SK-N-SH (cell line): Measurements from ENCODE around the gene PCNX1.

Experiments used
- EP300 ChIP-seq, 2 experiments: IDR thresholded peaks; 2 replicates each; pipeline versions ENCODE4 v1.4.0 to v1.6.1; 2012; ENCODE audit warnings: borderline replicate concordance in 1 of 2, low read depth in 1 of 2, low read length in 1 of 2
- FOXJ3 ChIP-seq: sonication (generic); formaldehyde crosslinking; IDR thresholded peaks from 2 replicates; pipeline ENCODE4 v1.5.1; 2020; ENCODE audit warnings: mild to moderate bottlenecking, missing genetic modification reagents
- JUND ChIP-seq: IDR thresholded peaks from 2 replicates; pipeline ENCODE4 v1.4.0; 2012
- MEF2A ChIP-seq: IDR thresholded peaks from 2 replicates; pipeline ENCODE4 v1.4.0; 2012; ENCODE audit warnings: low read depth, borderline replicate concordance
- NRF1 ChIP-seq: IDR thresholded peaks from 2 replicates; pipeline ENCODE4 v1.6.1; 2012; ENCODE audit warnings: low read depth, mild to moderate bottlenecking, low read length
- POLR2AphosphoS5 ChIP-seq: IDR thresholded peaks from 2 replicates; pipeline ENCODE4 v1.6.1; 2012; ENCODE audit warnings: low read depth, low read length
- RAD21 ChIP-seq: IDR thresholded peaks from 2 replicates; pipeline ENCODE4 v1.6.1; 2012; ENCODE audit warnings: mild to moderate bottlenecking, low read length
- TEAD4 ChIP-seq: IDR thresholded peaks from 2 replicates; pipeline ENCODE4 v1.4.0; 2012; ENCODE audit warnings: mild to moderate bottlenecking, borderline replicate concordance; ENCODE audit not compliant: insufficient read depth
- TF ChIP-seq, protein P1 (sequence below): fragments of 200-600 bp; sonication (generic); IDR thresholded peaks from 2 replicates; pipeline ENCODE4 v1.6.1; 2017; ENCODE audit warnings: antibody characterized with exemption, mild to moderate bottlenecking, moderate library complexity
- TF ChIP-seq, protein P2 (sequence below): IDR thresholded peaks from 2 replicates; pipeline ENCODE4 v1.6.1; 2012; ENCODE audit warnings: mild to moderate bottlenecking, low read depth, low read length, moderate library complexity
- TF ChIP-seq, protein P3 (sequence below): fragments of 150-350 bp; IDR thresholded peaks from 2 replicates; pipeline ENCODE4 v1.6.1; 2016; ENCODE audit warnings: mild to moderate bottlenecking, low read depth, low read length

DNA sequence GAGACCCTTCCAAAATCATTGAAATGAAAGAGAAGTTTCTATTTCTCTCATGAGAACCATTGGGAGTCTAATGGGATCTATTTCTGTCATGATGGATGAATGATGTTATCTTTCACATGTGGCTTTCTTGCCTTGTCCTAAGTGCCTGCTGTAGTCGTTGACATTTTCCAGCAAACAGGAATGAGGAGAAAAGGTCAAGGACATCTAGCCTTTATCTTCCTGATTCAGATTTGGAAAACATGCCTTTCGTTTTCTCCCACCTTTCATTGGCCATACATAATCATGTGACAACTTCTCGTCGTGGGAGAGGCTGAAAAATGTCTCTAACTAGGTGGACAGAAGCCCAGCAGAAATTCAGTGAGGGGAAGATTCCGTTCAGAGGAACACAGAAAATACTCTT is 94.5 kb downstream of the PCNX1 start:
- TF ChIP-seq POLR2AphosphoS5 (no peak), EP300 (IDR thresholded peaks at IDR 0.05; ENCODE audit: borderline replicate concordance in 1 of 2, low read depth in 1 of 2, low read length in 1 of 2) (no peak), TEAD4 (no peak), JUND (no peak), NRF1 (no peak), RAD21 (no peak), MEF2A (no peak), FOXJ3 (CRISPR knock-in tag) (no peak)
- TF ChIP-seq, protein P1, sequence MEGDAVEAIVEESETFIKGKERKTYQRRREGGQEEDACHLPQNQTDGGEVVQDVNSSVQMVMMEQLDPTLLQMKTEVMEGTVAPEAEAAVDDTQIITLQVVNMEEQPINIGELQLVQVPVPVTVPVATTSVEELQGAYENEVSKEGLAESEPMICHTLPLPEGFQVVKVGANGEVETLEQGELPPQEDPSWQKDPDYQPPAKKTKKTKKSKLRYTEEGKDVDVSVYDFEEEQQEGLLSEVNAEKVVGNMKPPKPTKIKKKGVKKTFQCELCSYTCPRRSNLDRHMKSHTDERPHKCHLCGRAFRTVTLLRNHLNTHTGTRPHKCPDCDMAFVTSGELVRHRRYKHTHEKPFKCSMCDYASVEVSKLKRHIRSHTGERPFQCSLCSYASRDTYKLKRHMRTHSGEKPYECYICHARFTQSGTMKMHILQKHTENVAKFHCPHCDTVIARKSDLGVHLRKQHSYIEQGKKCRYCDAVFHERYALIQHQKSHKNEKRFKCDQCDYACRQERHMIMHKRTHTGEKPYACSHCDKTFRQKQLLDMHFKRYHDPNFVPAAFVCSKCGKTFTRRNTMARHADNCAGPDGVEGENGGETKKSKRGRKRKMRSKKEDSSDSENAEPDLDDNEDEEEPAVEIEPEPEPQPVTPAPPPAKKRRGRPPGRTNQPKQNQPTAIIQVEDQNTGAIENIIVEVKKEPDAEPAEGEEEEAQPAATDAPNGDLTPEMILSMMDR: no peak
- TF ChIP-seq, protein P2, sequence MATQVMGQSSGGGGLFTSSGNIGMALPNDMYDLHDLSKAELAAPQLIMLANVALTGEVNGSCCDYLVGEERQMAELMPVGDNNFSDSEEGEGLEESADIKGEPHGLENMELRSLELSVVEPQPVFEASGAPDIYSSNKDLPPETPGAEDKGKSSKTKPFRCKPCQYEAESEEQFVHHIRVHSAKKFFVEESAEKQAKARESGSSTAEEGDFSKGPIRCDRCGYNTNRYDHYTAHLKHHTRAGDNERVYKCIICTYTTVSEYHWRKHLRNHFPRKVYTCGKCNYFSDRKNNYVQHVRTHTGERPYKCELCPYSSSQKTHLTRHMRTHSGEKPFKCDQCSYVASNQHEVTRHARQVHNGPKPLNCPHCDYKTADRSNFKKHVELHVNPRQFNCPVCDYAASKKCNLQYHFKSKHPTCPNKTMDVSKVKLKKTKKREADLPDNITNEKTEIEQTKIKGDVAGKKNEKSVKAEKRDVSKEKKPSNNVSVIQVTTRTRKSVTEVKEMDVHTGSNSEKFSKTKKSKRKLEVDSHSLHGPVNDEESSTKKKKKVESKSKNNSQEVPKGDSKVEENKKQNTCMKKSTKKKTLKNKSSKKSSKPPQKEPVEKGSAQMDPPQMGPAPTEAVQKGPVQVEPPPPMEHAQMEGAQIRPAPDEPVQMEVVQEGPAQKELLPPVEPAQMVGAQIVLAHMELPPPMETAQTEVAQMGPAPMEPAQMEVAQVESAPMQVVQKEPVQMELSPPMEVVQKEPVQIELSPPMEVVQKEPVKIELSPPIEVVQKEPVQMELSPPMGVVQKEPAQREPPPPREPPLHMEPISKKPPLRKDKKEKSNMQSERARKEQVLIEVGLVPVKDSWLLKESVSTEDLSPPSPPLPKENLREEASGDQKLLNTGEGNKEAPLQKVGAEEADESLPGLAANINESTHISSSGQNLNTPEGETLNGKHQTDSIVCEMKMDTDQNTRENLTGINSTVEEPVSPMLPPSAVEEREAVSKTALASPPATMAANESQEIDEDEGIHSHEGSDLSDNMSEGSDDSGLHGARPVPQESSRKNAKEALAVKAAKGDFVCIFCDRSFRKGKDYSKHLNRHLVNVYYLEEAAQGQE: no peak
- TF ChIP-seq, protein P3, sequence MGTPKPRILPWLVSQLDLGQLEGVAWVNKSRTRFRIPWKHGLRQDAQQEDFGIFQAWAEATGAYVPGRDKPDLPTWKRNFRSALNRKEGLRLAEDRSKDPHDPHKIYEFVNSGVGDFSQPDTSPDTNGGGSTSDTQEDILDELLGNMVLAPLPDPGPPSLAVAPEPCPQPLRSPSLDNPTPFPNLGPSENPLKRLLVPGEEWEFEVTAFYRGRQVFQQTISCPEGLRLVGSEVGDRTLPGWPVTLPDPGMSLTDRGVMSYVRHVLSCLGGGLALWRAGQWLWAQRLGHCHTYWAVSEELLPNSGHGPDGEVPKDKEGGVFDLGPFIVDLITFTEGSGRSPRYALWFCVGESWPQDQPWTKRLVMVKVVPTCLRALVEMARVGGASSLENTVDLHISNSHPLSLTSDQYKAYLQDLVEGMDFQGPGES: no peak
